K562 (cell line): ENCODE measurements around the gene HOXA7. TPM values are rescaled to one million over a fixed set of nuclear protein-coding genes. Genes with fewer than 3 reads are reported as not detected.

Source experiments
- ATAC-seq: fragments of 200-7000 bp; cut with Tn5 transposase; 3 replicates; pipeline ENCODE4 v1.9.1; 2020; ENCODE audit warnings: moderate library complexity
- BruUV-seq: library from RNA; stranded (reverse); fragments of 400-500 nt; replicated peaks from 2 replicates; lab custom pipeline; 2021; lab: Mats Ljungman, UMichigan
- CTCF ChIA-PET: fragments of 300-600 bp; formaldehyde crosslinking; extraction: SDS; loops from one replicate; lab custom pipeline; 2021; ENCODE audit warnings: low intra/inter-chr PET ratio; lab: Yijun Ruan, JAX
- POLR2A ChIA-PET: fragments of 300-600, 350-650 bp; sonication (Branson Sonifier 250); formaldehyde crosslinking; extraction: SDS; loops from one replicate; lab custom pipeline; 2021; ENCODE audit warnings: antibody characterized with exemption, inconsistent platforms; lab: Yijun Ruan, JAX
- DNase-seq, 4 experiments: peaks; one replicate each; pipeline versions ENCODE4 v3.0.0 to v3.0.0-alpha.2; 2011 to 2018; ENCODE audit warnings: low spot score in 3 of 4, mixed read lengths in 3 of 4; ENCODE audit errors: extremely low read depth in 1 of 4
- FAIRE-seq: peaks from 2 replicates; lab custom pipeline; 2011; peaks lifted over from hg19 to GRCh38; lab: Jason Lieb, UNC
- H2AFZ ChIP-seq: 2 replicates; pipeline ENCODE4 v1.6.0; 2011; ENCODE audit warnings: low read depth, low read length, control low read depth, inconsistent platforms
- H3K27ac ChIP-seq: fragments of 200-600 bp; 3 replicates; pipeline ENCODE4 v1.8.0; 2011; ENCODE audit warnings: low read depth, mild to moderate bottlenecking, control low read depth, inconsistent platforms, low read length, moderate library complexity, mixed read lengths; ENCODE audit errors: extremely low read depth
- H3K27me3 ChIP-seq, 2 experiments: fragments of 300-600 bp in 1 of 2; 2 replicates in 1 of 2; 3 replicates in 1 of 2; pipeline versions ENCODE4 v1.6.0 to v1.8.0; 2011; ENCODE audit warnings: inconsistent platforms in 2 of 2, low read length in 2 of 2, mild to moderate bottlenecking in 1 of 2, mixed read lengths in 1 of 2, moderate library complexity in 1 of 2; ENCODE audit not compliant: control insufficient read depth in 2 of 2, insufficient read depth in 2 of 2
- H3K36me3 ChIP-seq: fragments of 300-600 bp; 3 replicates; pipeline ENCODE4 v1.8.0; 2011; ENCODE audit warnings: mild to moderate bottlenecking, low read length, inconsistent platforms; ENCODE audit not compliant: control insufficient read depth, insufficient read depth
- H3K4me1 ChIP-seq, 2 experiments: fragments of 200-600 bp in 1 of 2; replicated peaks in 1 of 2; 2 replicates in 1 of 2; 3 replicates in 1 of 2; pipeline versions ENCODE4 v1.5.1 to v1.8.0; 2011; ENCODE audit warnings: inconsistent platforms in 2 of 2, low read length in 2 of 2, mild to moderate bottlenecking in 1 of 2, mixed read lengths in 1 of 2, moderate library complexity in 1 of 2; ENCODE audit not compliant: control insufficient read depth in 2 of 2, insufficient read depth in 2 of 2
- H3K4me2 ChIP-seq: 2 replicates; pipeline ENCODE4 v1.6.1; 2011; ENCODE audit warnings: low read length, control low read depth, inconsistent platforms, mixed read lengths; ENCODE audit not compliant: insufficient read depth
- H3K4me3 ChIP-seq: fragments of 200-600 bp; sonication (generic), shearing (Covaris generic); 2 replicates; pipeline ENCODE4 v1.5.1; 2016; ENCODE audit warnings: control low read depth, inconsistent platforms
- H3K79me2 ChIP-seq: fragments of 200-600 bp; 3 replicates; pipeline ENCODE4 v1.8.0; 2011; ENCODE audit warnings: low read length, inconsistent platforms; ENCODE audit not compliant: control insufficient read depth, insufficient read depth
- H3K9ac ChIP-seq, 2 experiments: 2 replicates each; pipeline versions ENCODE4 v1.6.0 to v1.6.1; 2011; ENCODE audit warnings: low read depth in 2 of 2, low read length in 2 of 2, control low read depth in 1 of 2, inconsistent platforms in 1 of 2, mild to moderate bottlenecking in 1 of 2, mixed read lengths in 1 of 2; ENCODE audit not compliant: insufficient read depth in 1 of 2
- H3K9me1 ChIP-seq: one replicate; pipeline ENCODE4 v1.6.0; 2011; ENCODE audit warnings: inconsistent platforms, mild to moderate bottlenecking, low read length, moderate library complexity; ENCODE audit not compliant: control insufficient read depth, insufficient read depth
- H3K9me3 ChIP-seq: replicated peaks from 2 replicates; pipeline ENCODE4 v1.5.1; 2011; ENCODE audit warnings: low read depth, low read length, inconsistent platforms; ENCODE audit not compliant: control insufficient read depth, insufficient read depth
- H4K20me1 ChIP-seq: replicated peaks from 2 replicates; pipeline ENCODE4 v1.6.1; 2011; ENCODE audit warnings: low read length, inconsistent platforms, mixed read lengths; ENCODE audit not compliant: control insufficient read depth, insufficient read depth
- BRF1 ChIP-seq: IDR thresholded peaks from 3 replicates; pipeline ENCODE4 v1.6.1; 2011; ENCODE audit warnings: borderline replicate concordance, mild to moderate bottlenecking; ENCODE audit not compliant: insufficient read length; ENCODE audit errors: extremely low read depth
- CLOCK ChIP-seq: fragments of 250-450 bp; sonication (Bioruptor Pico); IDR thresholded peaks from 2 replicates; pipeline ENCODE4 v1.4.0; 2020; ENCODE audit warnings: mild to moderate bottlenecking, moderate library complexity, borderline replicate concordance
- ELK1 ChIP-seq: sonication (generic); formaldehyde crosslinking; IDR thresholded peaks from 2 replicates; pipeline ENCODE4 v1.8.1; 2022; ENCODE audit warnings: missing genetic modification reagents
- HMG20B ChIP-seq: fragments of 250-450 bp; sonication (Bioruptor Pico); IDR thresholded peaks from 2 replicates; pipeline ENCODE4 v1.5.0; 2021; ENCODE audit warnings: mild to moderate bottlenecking
- MTF1 ChIP-seq: fragments of 250-450 bp; sonication (Bioruptor Pico); IDR thresholded peaks from 2 replicates; pipeline ENCODE4 v1.9.0; 2021; ENCODE audit warnings: moderate library complexity, mild to moderate bottlenecking, inconsistent platforms, borderline replicate concordance
- NRF1 ChIP-seq, 2 experiments: fragments of 450-650 bp; IDR thresholded peaks in 1 of 2; conservative IDR thresholded peaks in 1 of 2; 2 replicates each; pipeline ENCODE4 v1.6.1; 2014; ENCODE audit warnings: mild to moderate bottlenecking in 2 of 2
- PHF21A ChIP-seq: fragments of 450-650 bp; IDR thresholded peaks from 2 replicates; pipeline ENCODE4 v1.6.1; 2017; ENCODE audit warnings: low read depth, borderline replicate concordance
- RBM22 ChIP-seq: fragments of 200-400 bp; formaldehyde crosslinking; IDR thresholded peaks from 2 replicates; pipeline ENCODE4 v1.6.1; 2018; ENCODE audit warnings: low read length, low read depth; ENCODE audit not compliant: poor library complexity, severe bottlenecking
- SIRT6 ChIP-seq: IDR thresholded peaks from one replicate; pipeline ENCODE4 v1.6.1; 2012; ENCODE audit warnings: low read depth, mild to moderate bottlenecking, control low read depth, inconsistent platforms, low read length, moderate library complexity
- SMAD3 ChIP-seq: fragments of 450-650 bp; formaldehyde crosslinking; conservative IDR thresholded peaks from 2 replicates; pipeline ENCODE4 v1.4.0; 2020; ENCODE audit warnings: mild to moderate bottlenecking
- TARDBP ChIP-seq: fragments of 450-650 bp; IDR thresholded peaks from 2 replicates; pipeline ENCODE4 v1.6.1; 2016
- TEAD4 ChIP-seq, 2 experiments: sonication (generic) in 1 of 2; formaldehyde crosslinking in 1 of 2; IDR thresholded peaks; 2 replicates each; pipeline versions ENCODE4 v1.6.1 to v1.8.0; 2012 to 2022; ENCODE audit warnings: borderline replicate concordance in 1 of 2, inconsistent platforms in 1 of 2, low read length in 1 of 2, mild to moderate bottlenecking in 1 of 2, missing genetic modification reagents in 1 of 2
- ZC3H8 ChIP-seq: fragments of 450-650 bp; IDR thresholded peaks from 2 replicates; pipeline ENCODE4 v1.6.1; 2017
- WGBS: fragments of 100-300 bp; shearing (Covaris generic); methylation state at CpG from one replicate; pipeline ENCODE4 v1.1.6; 2016; ENCODE audit warnings: low coverage, mixed read lengths; ENCODE audit not compliant: insufficient coverage; ENCODE audit errors: missing lambda C conversion rate; 5-methylcytosine and 5-hydroxymethylcytosine counted together
- in situ Hi-C: fragments of 300-500 bp; cut with MboI; formaldehyde crosslinking; loops from 4 replicates; pipeline ENCODE4 v1.15.0; 2018; ENCODE audit warnings: inconsistent platforms, mixed read lengths
- intact Hi-C: fragments of 100-400 bp; cut with micrococcal nuclease; formaldehyde crosslinking; loops from 2 replicates; pipeline ENCODE4 v1.14.2; 2022
- polyA plus RNA-seq, 8 experiments: library from polyadenylated mRNA; depleted of rRNA in 4 of 8; stranded (reverse) in 5 of 8; unstranded in 3 of 8; fragments of >200 nt; fragmentation: Nextera tagmentation in 2 of 8; fragmentation: Illumina TruSeq in 1 of 8; extraction: Ambion mirVana in 2 of 8; extraction: Trizol in 1 of 8; gene quantifications; 2 replicates each; pipeline versions ENCODE4 v1.2.1 to v1.2.3, GENCODE V29; 2011 to 2014; ENCODE audit warnings: inconsistent platforms in 1 of 8, missing spikeins in 1 of 8
- total RNA-seq, 7 experiments: library from RNA; depleted of rRNA in 6 of 7; stranded (reverse); fragments of >200 nt in 6 of 7; fragmentation: Illumina TruSeq in 2 of 7; extraction: Trizol in 2 of 7; gene quantifications; 2 replicates each; pipeline versions ENCODE4 v1.2.1 to v1.2.3, GENCODE V29; 2011 to 2021; ENCODE audit warnings: low replicate concordance in 1 of 7

The HOXA7 gene
- total and polyA plus RNA-seq, 9 of the 15 experiments (the other 6 are each of a cell fraction or from before 2014, with no cell fraction given), result not detected

- Histone ChIP-seq H4K20me1 (no peaks in the 10 kb centered on the region), H3K4me3 (no peak overlapping the region), H3K4me1 (peaks cover 0 to 16% of the 10 kb centered on the region in 2 experiments; a peak in 2 of 5 replicates), H2AFZ (no peak overlapping the region), H3K9ac (no peak overlapping the region), H3K9me3 (no peaks in the 10 kb centered on the region), H3K27me3 (peaks cover 10 to 76% of the 10 kb centered on the region in 2 experiments; a peak in 4 of 5 replicates), H3K9me1 (no peaks in the 10 kb centered on the region), H3K27ac (no peak overlapping the region), H3K36me3 (no peaks in the 10 kb centered on the region), H3K79me2 (no peaks in the 10 kb centered on the region), H3K4me2 (no peak overlapping the region)
- 32% methylated on average over 32 of the region's 35 CpGs for WGBS
- no TSS peak for BruUV-seq
- TF ChIP-seq SMAD3 (CRISPR knock-in tag) (no peak), SIRT6 (no peak), RBM22 (no peak), TARDBP (no peak), TEAD4 (IDR thresholded peaks at IDR 0.05; ENCODE audit: low read length) (no peak), TEAD4 (CRISPR knock-in tag; IDR thresholded peaks at IDR 0.05; ENCODE audit: borderline replicate concordance) (no peak), BRF1 (no peak), ZC3H8 (no peak), ELK1 (CRISPR knock-in tag) (no peak), PHF21A (no peak), HMG20B (CRISPR knock-in tag) (no peak), NRF1 (conservative IDR thresholded peaks at IDR 0.05 in 1 of 2, IDR thresholded peaks at IDR 0.05 in 1 of 2) (no peak), CLOCK (no peak), MTF1 (CRISPR knock-in tag) (no peak)
- CTCF ChIA-PET, result no interaction called here
- FAIRE-seq (no peak), ATAC-seq (no peak), DNase-seq (no peak)
- in situ Hi-C loops (loop anchor here (25.0 kb wide), 3 partner anchors 646 to 1271 kb away; no protein-coding TSS in a partner anchor), intact Hi-C loops (no loop called here)
- POLR2A ChIA-PET, result interaction anchor here (0.6 kb wide), 1 partner anchor 464 kb away, joined by 3 read pairs; no protein-coding TSS in a partner anchor
These were observed 2.2 kb upstream of the HOXA7 start for GRCh38 chr7:27158436-27159265.
